Endothelial cell (in vitro differentiated cells): ENCODE data around the gene LBR. TPM values are rescaled to one million over a fixed set of nuclear protein-coding genes. Genes with fewer than 3 reads are reported as not detected.

Experiments
- DNase-seq: peaks from one replicate; pipeline ENCODE4 v3.0.0; 2021; ENCODE audit warnings: low spot score
- H3K27ac Mint-ChIP-seq: one replicate; pipeline ENCODE4 v1.8.0; 2021; ENCODE audit warnings: mixed read lengths, inconsistent platforms; ENCODE audit not compliant: unreplicated experiment
- H3K27me3 Mint-ChIP-seq: one replicate; pipeline ENCODE4 v1.8.0; 2021; ENCODE audit warnings: mild to moderate bottlenecking, moderate library complexity, mixed read lengths, inconsistent platforms; ENCODE audit not compliant: unreplicated experiment
- H3K36me3 Mint-ChIP-seq: one replicate; pipeline ENCODE4 v1.8.0; 2021; ENCODE audit warnings: mild to moderate bottlenecking, low read depth, mixed read lengths, inconsistent platforms; ENCODE audit not compliant: unreplicated experiment
- H3K4me1 Mint-ChIP-seq: one replicate; pipeline ENCODE4 v1.8.0; 2021; ENCODE audit warnings: mild to moderate bottlenecking, mixed read lengths, inconsistent platforms; ENCODE audit not compliant: unreplicated experiment
- H3K4me3 Mint-ChIP-seq: one replicate; pipeline ENCODE4 v1.8.0; 2021; ENCODE audit warnings: mild to moderate bottlenecking, mixed read lengths, inconsistent platforms; ENCODE audit not compliant: unreplicated experiment
- H3K9me3 Mint-ChIP-seq: one replicate; pipeline ENCODE4 v1.8.0; 2021; ENCODE audit warnings: mixed read lengths, inconsistent platforms; ENCODE audit not compliant: unreplicated experiment
- total RNA-seq: library from RNA; stranded (reverse); fragmentation: NEBNext Ultra II Directional; extraction: Animal tissue kit (Norgen Biotek cat#: 25700); gene quantifications from one replicate; pipeline ENCODE4 v1.2.1, GENCODE V29; 2021; ENCODE audit not compliant: unreplicated experiment
- TF ChIP-seq, protein P1 (sequence below): fragments of 200-600 bp; sonication (generic); IDR thresholded peaks from one replicate; pipeline ENCODE4 v1.5.0; 2021; ENCODE audit warnings: antibody characterized with exemption; ENCODE audit not compliant: unreplicated experiment

LBR gene
- total RNA-seq, 1 donor from 2014 or later = 178 TPM

DNA sequence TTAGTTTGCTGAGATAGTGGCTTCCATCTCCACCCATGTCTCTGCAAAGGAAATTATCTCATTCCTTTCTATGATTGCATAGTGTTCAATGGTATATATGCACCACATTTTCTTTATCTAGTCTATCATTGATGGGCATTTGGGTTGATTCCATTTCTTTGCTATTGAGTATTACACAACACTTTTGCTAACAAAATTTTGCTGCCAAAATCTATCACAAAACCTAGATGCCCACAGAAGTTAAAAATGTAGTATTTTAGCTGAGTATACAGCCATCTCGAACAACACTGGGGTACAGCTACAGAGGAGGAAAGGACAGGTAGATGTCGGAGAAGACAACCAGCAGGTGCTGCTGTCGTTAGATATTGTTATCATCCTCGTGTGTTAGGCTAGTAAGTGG is 67.7 kb downstream of the LBR start:
- Mint-ChIP-seq H3K9me3 (no peaks in the 10 kb centered on the region), H3K36me3 (no peaks in the 10 kb centered on the region)

GRCh38 chr1:225355863-225356262 is 72.0 kb downstream of the LBR start:
- peaks cover 3% of the 10 kb centered on the region for H3K4me1 Mint-ChIP-seq
- H3K36me3 Mint-ChIP-seq = no peaks in the 10 kb centered on the region
- H3K4me3 Mint-ChIP-seq = no peak overlapping the region
- H3K27ac Mint-ChIP-seq = no peak overlapping the region
- no peaks in the 10 kb centered on the region for H3K27me3 Mint-ChIP-seq
- DNase-seq = no peak
- H3K9me3 Mint-ChIP-seq = no peaks in the 10 kb centered on the region
- TF ChIP-seq, protein P1, sequence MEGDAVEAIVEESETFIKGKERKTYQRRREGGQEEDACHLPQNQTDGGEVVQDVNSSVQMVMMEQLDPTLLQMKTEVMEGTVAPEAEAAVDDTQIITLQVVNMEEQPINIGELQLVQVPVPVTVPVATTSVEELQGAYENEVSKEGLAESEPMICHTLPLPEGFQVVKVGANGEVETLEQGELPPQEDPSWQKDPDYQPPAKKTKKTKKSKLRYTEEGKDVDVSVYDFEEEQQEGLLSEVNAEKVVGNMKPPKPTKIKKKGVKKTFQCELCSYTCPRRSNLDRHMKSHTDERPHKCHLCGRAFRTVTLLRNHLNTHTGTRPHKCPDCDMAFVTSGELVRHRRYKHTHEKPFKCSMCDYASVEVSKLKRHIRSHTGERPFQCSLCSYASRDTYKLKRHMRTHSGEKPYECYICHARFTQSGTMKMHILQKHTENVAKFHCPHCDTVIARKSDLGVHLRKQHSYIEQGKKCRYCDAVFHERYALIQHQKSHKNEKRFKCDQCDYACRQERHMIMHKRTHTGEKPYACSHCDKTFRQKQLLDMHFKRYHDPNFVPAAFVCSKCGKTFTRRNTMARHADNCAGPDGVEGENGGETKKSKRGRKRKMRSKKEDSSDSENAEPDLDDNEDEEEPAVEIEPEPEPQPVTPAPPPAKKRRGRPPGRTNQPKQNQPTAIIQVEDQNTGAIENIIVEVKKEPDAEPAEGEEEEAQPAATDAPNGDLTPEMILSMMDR = no peak

More for the DNA sequence above, 67.7 kb downstream of the LBR start:
- Mint-ChIP-seq H3K4me1 (no peaks in the 10 kb centered on the region), H3K27ac (no peak overlapping the region), H3K27me3 (no peaks in the 10 kb centered on the region), H3K4me3 (no peak overlapping the region)
- no peak for DNase-seq
- TF ChIP-seq, protein P1 = no peak

- DNase-seq = no peak
- peaks cover 3% of the 10 kb centered on the region for H3K4me1 Mint-ChIP-seq
- no peaks in the 10 kb centered on the region for H3K36me3 Mint-ChIP-seq
- no peak overlapping the region for H3K27ac Mint-ChIP-seq
- H3K4me3 Mint-ChIP-seq = no peak overlapping the region
- H3K9me3 Mint-ChIP-seq = no peaks in the 10 kb centered on the region
- TF ChIP-seq, protein P1 = no peak
- H3K27me3 Mint-ChIP-seq = no peaks in the 10 kb centered on the region
These were observed 72.9 kb downstream of the LBR start for GRCh38 chr1:225354906-225355305.

Other genes with a start within 250 kb of the LBR start
- 82.9 TPM for gene ENAH, start 225.1 kb upstream of the LBR start, total RNA-seq